Esophagus muscularis mucosa (tissue), 4 donors: ENCODE results near the gene VPS52. TPM values are rescaled to one million over a fixed set of nuclear protein-coding genes. Genes with fewer than 3 reads are reported as not detected.
"Not testable (repeated sequence)": the region's sequence is repeated elsewhere in the genome, so short reads cannot be mapped to it uniquely, and the experiment has no call there.

Source experiments
- DNase-seq: peaks from one replicate; pipeline ENCODE4 v3.0.0-alpha.2; 2017; ENCODE audit errors: extremely low spot score
- H3K27ac ChIP-seq, 4 donors: fragments of 200-600 bp; sonication (generic); replicated peaks in 1 of 4; 1 replicate in 3 of 4; 2 replicates in 1 of 4; pipeline ENCODE4 v1.5.1; 2016 to 2019; ENCODE audit warnings: mild to moderate bottlenecking in 1 of 4
- H3K27me3 ChIP-seq, 4 donors: fragments of 200-600 bp; sonication (generic); one replicate each; pipeline versions ENCODE4 v1.5.1 to v1.6.0; 2016 to 2019
- H3K36me3 ChIP-seq, 4 donors: fragments of 200-600 bp; sonication (generic); one replicate each; pipeline ENCODE4 v1.5.1; 2016 to 2019
- H3K4me1 ChIP-seq, 4 donors: fragments of 200-600 bp; sonication (generic); one replicate each; pipeline ENCODE4 v1.5.1; 2016 to 2019
- H3K4me3 ChIP-seq, 4 donors: fragments of 200-600 bp; sonication (generic); 1 replicate in 2 of 4; 2 replicates in 2 of 4; pipeline ENCODE4 v1.5.1; 2016 to 2019; ENCODE audit warnings: mild to moderate bottlenecking in 4 of 4, moderate library complexity in 1 of 4
- H3K9me3 ChIP-seq, 4 donors: fragments of 200-600 bp; sonication (generic); 1 replicate in 3 of 4; 2 replicates in 1 of 4; pipeline ENCODE4 v1.5.1; 2016 to 2019
- EP300 ChIP-seq: sonication (generic); formaldehyde crosslinking; IDR thresholded peaks from one replicate; pipeline ENCODE4 v1.6.1; 2017; ENCODE audit warnings: antibody characterized with exemption
- POLR2A ChIP-seq: fragments of 450-650 bp; IDR thresholded peaks from one replicate; pipeline ENCODE4 v1.6.1; 2017; ENCODE audit warnings: antibody characterized with exemption, moderate library complexity, mild to moderate bottlenecking, low read depth
- POLR2AphosphoS5 ChIP-seq, 2 donors: sonication (generic); formaldehyde crosslinking; IDR thresholded peaks; one replicate each; pipeline ENCODE4 v1.6.1; 2017; ENCODE audit warnings: antibody characterized with exemption in 2 of 2
- WGBS: methylation state at CpG from one replicate; pipeline ENCODE4 v1.1.5; 2018; 5-methylcytosine and 5-hydroxymethylcytosine counted together
- intact Hi-C: fragments of 100-400 bp; cut with DNase I; formaldehyde crosslinking; loops from one replicate; pipeline ENCODE4 v1.15.1; 2023
- total RNA-seq, 4 donors: library from RNA; depleted of rRNA; stranded (reverse); fragments of >200 nt; gene quantifications; one replicate each; pipeline versions ENCODE4 v1.1.0 to v1.2.1, GENCODE V29; 2016
- TF ChIP-seq, protein P1 (sequence below), 3 experiments: fragments of 200-600 bp in 2 of 3; fragments of 450-650 bp in 1 of 3; sonication (generic) in 2 of 3; IDR thresholded peaks; one replicate each; pipeline ENCODE4 v1.5.1; 2017 to 2019; ENCODE audit warnings: antibody characterized with exemption in 3 of 3, mild to moderate bottlenecking in 2 of 3, moderate library complexity in 1 of 3

Gene VPS52
- total RNA-seq, 4 donors from 2014 or later, result 22.5 to 34.9 (median 31.8) TPM

GRCh38 chr6:33276864-33277662, 5.4 kb upstream of the VPS52 start, which contains the start of gene B3GALT4:
B3GALT4 (plus strand) TSS chr6:33277123; CDS start chr6:33277420, 297 bp downstream.
- H3K4me1 ChIP-seq, result peaks cover 53 to 73% (median 68%) of the 10 kb centered on the region in 4 donors
- H3K27me3 ChIP-seq, result no peaks in the 10 kb centered on the region
- intact Hi-C loops, result no loop called here
- H3K27ac ChIP-seq, result peak within 1 kb of the TSS; percentile 83 to 93 (median 90)
- H3K4me3 ChIP-seq, result peak within 1 kb of the TSS; percentile 73 to 79 (median 78)
- peaks cover 18 to 72% (median 65%) of the 10 kb centered on the region in 4 donors for H3K36me3 ChIP-seq
- peak; percentile 95 for DNase-seq
- no peaks in the 10 kb centered on the region for H3K9me3 ChIP-seq
- WGBS, result under 1% methylated on average over 23 of the region's 80 CpGs
- TF ChIP-seq, protein P1, sequence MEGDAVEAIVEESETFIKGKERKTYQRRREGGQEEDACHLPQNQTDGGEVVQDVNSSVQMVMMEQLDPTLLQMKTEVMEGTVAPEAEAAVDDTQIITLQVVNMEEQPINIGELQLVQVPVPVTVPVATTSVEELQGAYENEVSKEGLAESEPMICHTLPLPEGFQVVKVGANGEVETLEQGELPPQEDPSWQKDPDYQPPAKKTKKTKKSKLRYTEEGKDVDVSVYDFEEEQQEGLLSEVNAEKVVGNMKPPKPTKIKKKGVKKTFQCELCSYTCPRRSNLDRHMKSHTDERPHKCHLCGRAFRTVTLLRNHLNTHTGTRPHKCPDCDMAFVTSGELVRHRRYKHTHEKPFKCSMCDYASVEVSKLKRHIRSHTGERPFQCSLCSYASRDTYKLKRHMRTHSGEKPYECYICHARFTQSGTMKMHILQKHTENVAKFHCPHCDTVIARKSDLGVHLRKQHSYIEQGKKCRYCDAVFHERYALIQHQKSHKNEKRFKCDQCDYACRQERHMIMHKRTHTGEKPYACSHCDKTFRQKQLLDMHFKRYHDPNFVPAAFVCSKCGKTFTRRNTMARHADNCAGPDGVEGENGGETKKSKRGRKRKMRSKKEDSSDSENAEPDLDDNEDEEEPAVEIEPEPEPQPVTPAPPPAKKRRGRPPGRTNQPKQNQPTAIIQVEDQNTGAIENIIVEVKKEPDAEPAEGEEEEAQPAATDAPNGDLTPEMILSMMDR (IDR thresholded peaks at IDR 0.05), result peak; percentile 42 to 68 (median 56)
- TF ChIP-seq POLR2AphosphoS5 (IDR thresholded peaks at IDR 0.05) (peak; percentile 67 to 82), POLR2A (peak; percentile 16), EP300 (no peak)

DNA sequence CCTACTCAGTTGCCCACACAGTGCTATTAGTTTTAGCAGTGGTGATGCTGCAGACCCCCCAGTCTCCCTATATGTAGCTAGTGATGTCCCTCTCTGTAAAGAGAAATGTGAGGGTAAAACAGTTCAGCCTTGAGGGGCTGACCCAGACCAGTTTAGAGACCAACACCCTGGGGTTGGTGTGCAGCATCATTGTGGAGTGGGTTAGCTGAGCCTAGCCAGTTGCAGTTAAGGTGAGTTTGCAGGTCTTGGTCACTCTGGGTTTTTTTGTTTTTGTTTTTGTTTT, 4.8 kb upstream of the VPS52 start:
- intact Hi-C loops, result no loop called here
- DNase-seq, result no peak
- Histone ChIP-seq H3K27ac (peak overlapping the region; percentile 83 to 93 (median 90)), H3K27me3 (no peaks in the 10 kb centered on the region), H3K9me3 (no peaks in the 10 kb centered on the region), H3K36me3 (peaks cover 18 to 66% (median 59%) of the 10 kb centered on the region in 4 donors), H3K4me3 (peak overlapping the region; percentile 73 to 79 (median 78)), H3K4me1 (peaks cover 53 to 75% (median 68%) of the 10 kb centered on the region in 4 donors)
- TF ChIP-seq POLR2AphosphoS5 (IDR thresholded peaks at IDR 0.05) (no peak), EP300 (no peak), POLR2A (no peak)
- TF ChIP-seq, protein P1 (IDR thresholded peaks at IDR 0.05), result no peak

DNA sequence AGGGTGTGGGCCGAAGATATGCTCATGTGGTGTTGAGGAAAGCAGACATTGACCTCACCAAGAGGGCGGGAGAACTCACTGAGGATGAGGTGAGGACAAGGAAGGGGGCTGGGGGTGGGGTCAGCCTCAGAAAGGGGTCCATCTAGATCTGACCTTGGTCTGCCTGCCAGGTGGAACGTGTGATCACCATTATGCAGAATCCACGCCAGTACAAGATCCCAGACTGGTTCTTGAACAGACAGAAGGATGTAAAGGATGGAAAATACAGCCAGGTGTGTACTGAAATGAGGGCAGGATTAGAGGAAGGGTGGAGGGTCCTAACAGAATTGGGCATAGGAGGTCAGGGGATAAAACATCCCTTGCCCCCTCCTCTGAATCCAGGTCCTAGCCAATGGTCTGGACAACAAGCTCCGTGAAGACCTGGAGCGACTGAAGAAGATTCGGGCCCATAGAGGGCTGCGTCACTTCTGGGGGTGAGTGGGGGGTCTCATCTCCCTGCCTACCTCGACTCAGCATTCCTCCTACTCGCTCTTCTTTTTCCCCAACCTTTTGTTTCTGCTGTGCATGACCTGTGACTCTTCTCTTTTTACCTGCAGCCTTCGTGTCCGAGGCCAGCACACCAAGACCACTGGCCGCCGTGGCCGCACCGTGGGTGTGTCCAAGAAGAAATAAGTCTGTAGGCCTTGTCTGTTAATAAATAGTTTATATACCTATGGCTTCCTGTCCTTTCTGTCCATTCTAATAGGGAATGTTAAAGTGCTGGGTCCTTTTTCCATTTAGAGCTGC, 4.3 kb upstream of the VPS52 start:
- H3K27me3 ChIP-seq, DNase-seq, intact Hi-C loops, H3K9me3 ChIP-seq: not testable (repeated sequence)
- H3K4me3 ChIP-seq, result peak overlapping the region; percentile 73 to 79 (median 78)
- peaks cover 18 to 61% (median 56%) of the 10 kb centered on the region in 4 donors for H3K36me3 ChIP-seq
- peak overlapping the region; percentile 83 to 93 (median 90) for H3K27ac ChIP-seq
- whole genome bisulfite sequencing, result 73% methylated on average over 16 of the region's 16 CpGs
- peaks cover 54 to 77% (median 70%) of the 10 kb centered on the region in 4 donors for H3K4me1 ChIP-seq

DNA sequence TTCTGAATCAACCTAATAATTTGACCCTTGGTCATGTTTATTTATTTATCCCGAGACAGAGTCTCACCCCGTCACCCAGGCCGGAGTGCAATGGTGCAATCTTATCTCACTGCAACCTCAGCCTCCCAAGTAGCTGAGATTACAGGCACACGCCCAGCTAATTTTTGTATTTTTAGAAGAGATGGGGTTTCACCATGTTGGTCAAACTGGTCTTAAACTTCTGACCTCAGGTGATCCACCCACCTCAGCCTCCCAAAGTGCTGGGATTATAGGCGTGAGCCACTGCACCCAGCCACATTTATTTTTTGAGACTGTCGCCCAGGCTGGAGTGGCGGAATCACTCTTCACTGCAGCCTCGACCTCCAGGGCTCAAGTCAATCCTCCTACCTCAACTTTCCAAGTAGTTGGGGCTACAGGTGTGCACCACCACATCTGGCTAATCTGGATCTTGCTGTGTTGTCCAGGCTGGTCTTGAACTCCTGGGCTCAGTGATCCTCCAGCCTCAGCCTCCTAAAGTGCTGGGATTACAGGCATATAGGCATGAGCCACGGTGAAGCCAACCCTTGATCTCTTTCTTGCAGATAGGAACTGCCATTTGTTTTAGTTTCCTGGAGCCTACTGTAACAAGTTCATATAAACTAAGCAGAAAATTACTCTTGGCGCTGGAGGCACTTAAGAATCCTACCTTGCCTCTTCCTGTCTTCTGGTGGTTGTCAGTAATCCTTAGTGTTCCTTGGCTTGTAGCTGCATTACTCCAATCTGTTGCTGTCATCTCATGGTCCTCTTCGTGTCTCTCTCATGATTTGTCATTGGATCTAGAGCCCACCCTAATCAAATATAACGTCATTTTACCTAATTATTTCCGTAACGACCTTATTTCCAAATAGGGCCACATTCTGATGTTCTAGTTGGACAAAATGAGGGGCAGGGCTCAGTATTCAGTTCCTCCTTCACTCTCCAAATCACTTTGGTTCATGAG, 2.5 kb upstream of the VPS52 start:
- peaks cover 18 to 53% (median 41%) of the 10 kb centered on the region in 4 donors for H3K36me3 ChIP-seq
- no peak for TF ChIP-seq POLR2A
- TF ChIP-seq, protein P1 (IDR thresholded peaks at IDR 0.05), result no peak
- no peak for TF ChIP-seq EP300
- TF ChIP-seq POLR2AphosphoS5 (IDR thresholded peaks at IDR 0.05), result no peak
- no peaks in the 10 kb centered on the region for H3K9me3 ChIP-seq
- H3K4me1 ChIP-seq, result peaks cover 63 to 89% (median 80%) of the 10 kb centered on the region in 4 donors
- no peak for DNase-seq
- no peaks in the 10 kb centered on the region for H3K27me3 ChIP-seq
- WGBS, result 56% methylated on average over 13 of the region's 14 CpGs
- H3K27ac ChIP-seq, result peak overlapping the region in 1 of 4 donors; percentile 18
- intact Hi-C loops, result loop anchor here (5.0 kb wide), 1 partner anchor 38 kb away; the partner anchor contains the start of gene TAPBP
- H3K4me3 ChIP-seq, result no peak overlapping the region
